Mesenchymal stem cell (in vitro differentiated cells and primary cell): Measurements from ENCODE around the gene TBL3.

ENCODE experiments used
- DNase-seq: peaks from one replicate; pipeline ENCODE4 v3.0.0-alpha.2; 2013
- H2AFZ ChIP-seq: one replicate; pipeline ENCODE4 v1.6.1; 2013; ENCODE audit warnings: low read depth, mild to moderate bottlenecking, control low read depth, inconsistent platforms, low read length, moderate library complexity
- H2AK5ac ChIP-seq: 2 replicates; pipeline ENCODE4 v1.6.1; 2013; ENCODE audit warnings: low read length, moderate library complexity, mild to moderate bottlenecking, inconsistent platforms; ENCODE audit not compliant: severe bottlenecking
- H2BK120ac ChIP-seq: one replicate; pipeline ENCODE4 v1.6.1; 2013; ENCODE audit warnings: low read depth, mild to moderate bottlenecking, inconsistent platforms, low read length, moderate library complexity
- H2BK12ac ChIP-seq, 2 experiments: one replicate each; pipeline ENCODE4 v1.6.1; 2013; ENCODE audit warnings: inconsistent platforms in 2 of 2, low read length in 2 of 2, mild to moderate bottlenecking in 2 of 2, moderate library complexity in 2 of 2, control low read depth in 1 of 2
- H2BK15ac ChIP-seq: one replicate; pipeline ENCODE4 v1.6.1; 2013; ENCODE audit warnings: mild to moderate bottlenecking, low read depth, inconsistent platforms; ENCODE audit not compliant: poor library complexity, severe bottlenecking
- H2BK5ac ChIP-seq: 2 replicates; pipeline ENCODE4 v1.6.1; 2013; ENCODE audit warnings: low read depth, mild to moderate bottlenecking, low read length, control low read depth, inconsistent platforms; ENCODE audit not compliant: poor library complexity, severe bottlenecking
- H3K14ac ChIP-seq, 2 experiments: one replicate each; pipeline ENCODE4 v1.6.1; 2013; ENCODE audit warnings: inconsistent platforms in 2 of 2, low read length in 2 of 2, control low read depth in 1 of 2, mild to moderate bottlenecking in 1 of 2, moderate library complexity in 1 of 2
- H3K18ac ChIP-seq, 2 experiments: one replicate each; pipeline ENCODE4 v1.6.1; 2013; ENCODE audit warnings: inconsistent platforms in 2 of 2, low read length in 2 of 2, control low read depth in 1 of 2, low read depth in 1 of 2, mild to moderate bottlenecking in 1 of 2
- H3K23ac ChIP-seq, 2 experiments: one replicate each; pipeline ENCODE4 v1.6.1; 2013; ENCODE audit warnings: inconsistent platforms in 2 of 2, low read length in 2 of 2, mild to moderate bottlenecking in 2 of 2, moderate library complexity in 2 of 2, control low read depth in 1 of 2
- H3K27ac ChIP-seq: 2 replicates; pipeline ENCODE4 v1.5.1; 2013; ENCODE audit warnings: mild to moderate bottlenecking, moderate library complexity, low read length, control low read depth, inconsistent platforms; ENCODE audit not compliant: poor library complexity, severe bottlenecking
- H3K27me3 ChIP-seq, 2 experiments: 2 replicates each; pipeline versions ENCODE4 v1.6.1 to v1.7.0; 2013; ENCODE audit warnings: low read length in 2 of 2, mild to moderate bottlenecking in 2 of 2, moderate library complexity in 2 of 2, control low read depth in 1 of 2, inconsistent platforms in 1 of 2; ENCODE audit not compliant: control insufficient read depth in 1 of 2, insufficient read depth in 1 of 2
- H3K36me3 ChIP-seq, 2 experiments: 2 replicates each; pipeline versions ENCODE4 v1.6.1 to v1.7.0; 2013; ENCODE audit warnings: low read length in 2 of 2, control low read depth in 1 of 2, inconsistent platforms in 1 of 2, low read depth in 1 of 2, mild to moderate bottlenecking in 1 of 2; ENCODE audit not compliant: insufficient read depth in 2 of 2, control insufficient read depth in 1 of 2
- H3K4ac ChIP-seq, 2 experiments: one replicate each; pipeline ENCODE4 v1.6.1; 2013; ENCODE audit warnings: inconsistent platforms in 2 of 2, low read length in 2 of 2, mild to moderate bottlenecking in 2 of 2, moderate library complexity in 2 of 2, control low read depth in 1 of 2, low read depth in 1 of 2
- H3K4me1 ChIP-seq: 2 replicates; pipeline ENCODE4 v1.6.1; 2013; ENCODE audit warnings: low read depth, low read length, control low read depth; ENCODE audit not compliant: control insufficient read depth, insufficient read depth
- H3K4me2 ChIP-seq: 2 replicates; pipeline ENCODE4 v1.6.1; 2013; ENCODE audit warnings: low read length, mild to moderate bottlenecking, inconsistent platforms; ENCODE audit not compliant: poor library complexity, severe bottlenecking
- H3K4me3 ChIP-seq, 2 experiments: 2 replicates each; pipeline versions ENCODE4 v1.5.1 to v1.7.0; 2013; ENCODE audit warnings: low read length in 2 of 2, mild to moderate bottlenecking in 2 of 2, control low read depth in 1 of 2, low read depth in 1 of 2; ENCODE audit not compliant: insufficient read depth in 1 of 2
- H3K79me1 ChIP-seq: replicated peaks from 2 replicates; pipeline ENCODE4 v1.6.1; 2013; ENCODE audit warnings: mild to moderate bottlenecking, control low read depth, low read length, inconsistent platforms; ENCODE audit not compliant: poor library complexity, severe bottlenecking
- H3K9ac ChIP-seq: 2 replicates; pipeline ENCODE4 v1.7.0; 2013; ENCODE audit warnings: mild to moderate bottlenecking, low read length, moderate library complexity
- H3K9me3 ChIP-seq: 2 replicates; pipeline ENCODE4 v1.7.0; 2013; ENCODE audit warnings: mild to moderate bottlenecking, low read length; ENCODE audit not compliant: control insufficient read depth
- H4K8ac ChIP-seq: one replicate; pipeline ENCODE4 v1.6.1; 2013; ENCODE audit warnings: inconsistent platforms, mild to moderate bottlenecking, low read length, moderate library complexity
- H4K91ac ChIP-seq: one replicate; pipeline ENCODE4 v1.6.1; 2013; ENCODE audit warnings: mild to moderate bottlenecking, low read length, inconsistent platforms
- WGBS: methylation state at CpG from one replicate; pipeline ENCODE4 v1.1.7; 2013; ENCODE audit warnings: mixed read lengths; 5-methylcytosine and 5-hydroxymethylcytosine counted together

The TBL3 gene

GRCh38 chr16:1984347-1985225 is 12.7 kb downstream of the TBL3 start:
- peak overlapping the region; percentile 54 to 58 for H3K4ac ChIP-seq
- peak overlapping the region; percentile 75 to 87 for H3K18ac ChIP-seq
- peak overlapping the region; percentile 84 for H2AFZ ChIP-seq
- H3K27ac ChIP-seq = no peak overlapping the region
- H3K4me2 ChIP-seq = peak overlapping the region; percentile 97
- no peak for DNase-seq
- no peak overlapping the region for H4K91ac ChIP-seq
- H3K36me3 ChIP-seq = peaks cover 18 to 37% of the 10 kb centered on the region in 2 experiments
- H4K8ac ChIP-seq = peak overlapping the region; percentile 96
- H3K14ac ChIP-seq = peak overlapping the region in 1 of 2 experiments; percentile 91
- peaks cover 20% of the 10 kb centered on the region for H3K79me1 ChIP-seq
- H2BK15ac ChIP-seq = no peak overlapping the region
- H3K27me3 ChIP-seq = peaks cover 45 to 47% of the 10 kb centered on the region in 2 experiments
- H3K4me1 ChIP-seq = peaks cover 33% of the 10 kb centered on the region
- peak overlapping the region; percentile 74 for H2BK120ac ChIP-seq
- H3K23ac ChIP-seq = peak overlapping the region in 1 of 2 experiments; percentile 84
- peak overlapping the region; percentile 89 for H3K9ac ChIP-seq
- H3K9me3 ChIP-seq = no peaks in the 10 kb centered on the region
- no peak overlapping the region for H2BK5ac ChIP-seq
- peak overlapping the region in 1 of 2 experiments; percentile 26 for H2BK12ac ChIP-seq
- 12% methylated on average over 46 of the region's 58 CpGs for WGBS
- H3K4me3 ChIP-seq = peak overlapping the region; percentile 81 to 88
- no peak overlapping the region for H2AK5ac ChIP-seq

DNA sequence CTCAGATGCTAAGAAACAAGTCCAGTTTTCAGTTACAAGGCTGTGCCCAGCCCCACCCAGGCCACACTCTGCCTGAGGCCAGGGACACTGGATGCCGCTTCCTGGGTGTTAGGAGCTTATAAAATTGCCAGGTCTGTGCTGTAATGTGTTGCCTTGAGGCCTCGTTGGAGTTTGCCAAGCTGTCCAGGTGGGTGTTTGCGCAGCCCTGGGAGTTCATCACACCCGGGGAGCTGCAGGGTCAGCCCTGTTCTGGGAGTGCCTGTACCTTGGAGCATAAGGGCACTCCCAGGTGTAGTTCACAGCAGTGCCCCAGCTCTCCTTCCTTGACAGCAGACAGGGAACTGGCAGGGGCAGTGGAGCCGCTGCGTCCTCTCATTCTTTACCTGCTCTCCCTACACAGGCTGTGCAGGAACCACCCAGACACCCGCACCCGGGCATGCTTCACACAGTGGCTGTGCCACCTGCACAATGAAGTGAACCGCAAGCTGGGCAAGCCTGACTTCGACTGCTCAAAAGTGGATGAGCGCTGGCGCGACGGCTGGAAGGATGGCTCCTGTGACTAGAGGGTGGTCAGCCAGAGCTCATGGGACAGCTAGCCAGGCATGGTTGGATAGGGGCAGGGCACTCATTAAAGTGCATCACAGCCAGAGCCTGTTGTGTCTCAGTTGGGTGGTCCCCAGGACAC is 13.8 kb downstream of the TBL3 start:
- Histone ChIP-seq H3K79me1 (peaks cover 20% of the 10 kb centered on the region), H3K9me3 (no peaks in the 10 kb centered on the region), H3K4me1 (peaks cover 36% of the 10 kb centered on the region), H2BK5ac (no peak overlapping the region), H4K8ac (no peak overlapping the region), H3K4ac (no peak overlapping the region), H3K36me3 (peaks cover 18 to 30% of the 10 kb centered on the region in 2 experiments), H3K23ac (no peak overlapping the region), H3K18ac (no peak overlapping the region), H2BK12ac (no peak overlapping the region), H3K27me3 (peaks cover 41 to 42% of the 10 kb centered on the region in 2 experiments), H3K4me2 (peak overlapping the region; percentile 97), H4K91ac (no peak overlapping the region), H2AK5ac (no peak overlapping the region), H3K27ac (no peak overlapping the region), H3K9ac (peak overlapping the region; percentile 89), H2AFZ (no peak overlapping the region), H3K4me3 (peak overlapping the region in 1 of 2 experiments; percentile 88), H3K14ac (peak overlapping the region in 1 of 2 experiments; percentile 22), H2BK15ac (no peak overlapping the region), H2BK120ac (no peak overlapping the region)
- no peak for DNase-seq
- WGBS = 93% methylated on average over 14 of the region's 14 CpGs

- 98% methylated on average over 10 of the region's 10 CpGs for WGBS
- Histone ChIP-seq H3K27ac (no peak overlapping the region), H3K4me2 (no peak overlapping the region), H3K14ac (no peak overlapping the region), H2AK5ac (no peak overlapping the region), H3K9me3 (no peaks in the 10 kb centered on the region), H3K18ac (no peak overlapping the region), H3K79me1 (peaks cover 20% of the 10 kb centered on the region), H2BK15ac (no peak overlapping the region), H4K91ac (no peak overlapping the region), H2BK5ac (no peak overlapping the region), H4K8ac (no peak overlapping the region), H2AFZ (no peak overlapping the region), H2BK12ac (no peak overlapping the region), H2BK120ac (no peak overlapping the region), H3K27me3 (peaks cover 36 to 39% of the 10 kb centered on the region in 2 experiments), H3K9ac (no peak overlapping the region), H3K23ac (no peak overlapping the region), H3K4me3 (no peak overlapping the region), H3K4ac (no peak overlapping the region), H3K36me3 (peaks cover 18 to 32% of the 10 kb centered on the region in 2 experiments), H3K4me1 (peaks cover 40% of the 10 kb centered on the region)
- DNase-seq = no peak
Observed at GRCh38 chr16:1987198-1987597, 15.3 kb downstream of the TBL3 start.
